ENCODE measurements around the gene ADGRB2. TPM values are rescaled to one million over a fixed set of nuclear protein-coding genes. Genes with fewer than 3 reads are reported as not detected.

ADGRB2 gene
- polyA plus RNA-seq, 3 donors, result not detected

- no peaks in the 10 kb centered on the region for H3K79me2 ChIP-seq (ENCODE audit: insufficient read depth, low read length)
- WGBS (ENCODE audit: insufficient coverage), result 87% methylated on average over 5 of the region's 7 CpGs
- H3K9me3 Mint-ChIP-seq, result peaks cover 0 to 16% (median 9%) of the 10 kb centered on the region in 7 donors
- no peak overlapping the region for H3K4me3 ChIP-seq (replicated peaks in 1 of 3; ENCODE audit: low read depth in 2 of 3, low read length in 3 of 3)
- TF ChIP-seq CTCF (IDR thresholded peaks at IDR 0.05), result no peak
- H3K4me1 ChIP-seq (ENCODE audit: control insufficient read depth in 1 of 2, insufficient read depth in 2 of 2, low read length in 2 of 2), result peaks cover 12 to 21% of the 10 kb centered on the region in 2 donors
- H3K9ac ChIP-seq (ENCODE audit: insufficient read depth, low read length, poor library complexity, severe bottlenecking), result no peak overlapping the region
- H3K4me1 Mint-ChIP-seq, result peaks cover 22% of the 10 kb centered on the region
- peaks cover 77 to 94% (median 87%) of the 10 kb centered on the region in 3 donors for H3K27me3 Mint-ChIP-seq (ENCODE audit: low read depth in 3 of 3)
- H3K27ac Mint-ChIP-seq, result no peak overlapping the region
- H3K9me3 ChIP-seq (replicated peaks in 1 of 2; ENCODE audit: control insufficient read depth in 1 of 2, insufficient read depth in 1 of 2, low read length in 2 of 2), result peaks cover under 1 to 13% of the 10 kb centered on the region in 2 donors
- DNase-seq, result no peak
- intact Hi-C loops (cut with micrococcal nuclease), result no loop called here
- H3K27ac ChIP-seq (ENCODE audit: low read depth in 1 of 2, low read length in 2 of 2), result no peak overlapping the region
- H3K36me3 Mint-ChIP-seq, result peaks cover 5 to 7% of the 10 kb centered on the region in 2 donors
- H2AFZ ChIP-seq (ENCODE audit: insufficient read depth, low read depth, low read length, poor library complexity, severe bottlenecking), result no peak overlapping the region
- no peak overlapping the region for H3K4me2 ChIP-seq (replicated peaks; ENCODE audit: extremely low read depth, low read length, poor library complexity, severe bottlenecking)
- peaks cover 42 to 89% of the 10 kb centered on the region in 2 donors for H3K27me3 ChIP-seq (ENCODE audit: control insufficient read depth in 2 of 2, insufficient read depth in 2 of 2, low read length in 2 of 2)
- H3K36me3 ChIP-seq (replicated peaks in 1 of 2; ENCODE audit: control insufficient read depth in 1 of 2, insufficient read depth in 2 of 2, low read length in 2 of 2), result no peaks in the 10 kb centered on the region
- H4K20me1 ChIP-seq (ENCODE audit: insufficient read depth, low read length), result no peaks in the 10 kb centered on the region
- no peak overlapping the region for H3K4me3 Mint-ChIP-seq
Measured at GRCh38 chr1:31767225-31767624, 3.1 kb upstream of the ADGRB2 start.

GRCh38 chr1:31765516-31765915, 1.4 kb upstream of the ADGRB2 start:
- TF ChIP-seq CTCF (IDR thresholded peaks at IDR 0.05), result no peak
- H3K79me2 ChIP-seq (ENCODE audit: insufficient read depth, low read length), result no peaks in the 10 kb centered on the region
- Mint-ChIP-seq H3K4me3 (peak overlapping the region in 1 of 2 donors; percentile 46), H3K4me1 (peaks cover 28% of the 10 kb centered on the region), H3K27me3 (ENCODE audit: low read depth in 3 of 3) (peaks cover 73 to 93% (median 85%) of the 10 kb centered on the region in 3 donors), H3K27ac (no peak overlapping the region), H3K9me3 (peaks cover 0 to 15% (median 7%) of the 10 kb centered on the region in 7 donors), H3K36me3 (peaks cover 3 to 4% of the 10 kb centered on the region in 2 donors)
- no peak overlapping the region for H3K4me3 ChIP-seq (replicated peaks in 1 of 3; ENCODE audit: low read depth in 2 of 3, low read length in 3 of 3)
- peaks cover 43 to 88% of the 10 kb centered on the region in 2 donors for H3K27me3 ChIP-seq (ENCODE audit: control insufficient read depth in 2 of 2, insufficient read depth in 2 of 2, low read length in 2 of 2)
- no peak overlapping the region for H2AFZ ChIP-seq (ENCODE audit: insufficient read depth, low read depth, low read length, poor library complexity, severe bottlenecking)
- peaks cover 21 to 32% of the 10 kb centered on the region in 2 donors for H3K4me1 ChIP-seq (ENCODE audit: control insufficient read depth in 1 of 2, insufficient read depth in 2 of 2, low read length in 2 of 2)
- H4K20me1 ChIP-seq (ENCODE audit: insufficient read depth, low read length), result no peaks in the 10 kb centered on the region
- H3K36me3 ChIP-seq (replicated peaks in 1 of 2; ENCODE audit: control insufficient read depth in 1 of 2, insufficient read depth in 2 of 2, low read length in 2 of 2), result no peaks in the 10 kb centered on the region
- H3K4me2 ChIP-seq (replicated peaks; ENCODE audit: extremely low read depth, low read length, poor library complexity, severe bottlenecking), result no peak overlapping the region
- intact Hi-C loops (cut with micrococcal nuclease), result no loop called here
- H3K27ac ChIP-seq (ENCODE audit: low read depth in 1 of 2, low read length in 2 of 2), result no peak overlapping the region
- WGBS (ENCODE audit: insufficient coverage), result 96% methylated on average over 3 of the region's 6 CpGs
- H3K9me3 ChIP-seq (replicated peaks in 1 of 2; ENCODE audit: control insufficient read depth in 1 of 2, insufficient read depth in 1 of 2, low read length in 2 of 2), result peaks cover 3 to 27% of the 10 kb centered on the region in 2 donors
- no peak for DNase-seq
- no peak overlapping the region for H3K9ac ChIP-seq (ENCODE audit: insufficient read depth, low read length, poor library complexity, severe bottlenecking)

Data from CD14-positive monocyte (primary cell).